C4-2B (cell line): ENCODE results near the gene CDH11.

Experiments
- CTCF ChIP-seq: fragments of 450-650 bp; conservative IDR thresholded peaks from 2 replicates; pipeline ENCODE4 v1.5.1; 2017; ENCODE audit warnings: mild to moderate bottlenecking
- ZFX ChIP-seq: fragments of 450-650 bp; IDR thresholded peaks from 2 replicates; pipeline ENCODE4 v1.6.1; 2017

- TF ChIP-seq CTCF (no peak), ZFX (no peak)
Measured at GRCh38 chr16:65061935-65062518, 59.8 kb downstream of the CDH11 start.
